NB4 (cell line): Measurements from ENCODE around the gene PALM.

Experiments used
- DNase-seq: peaks from one replicate; pipeline ENCODE4 v3.0.0; 2010; ENCODE audit warnings: low read depth
- H3K4me3 ChIP-seq: one replicate; pipeline ENCODE4 v1.5.1; 2011; ENCODE audit warnings: mild to moderate bottlenecking, low read depth, low read length, moderate library complexity
- CTCF ChIP-seq: IDR thresholded peaks from one replicate; pipeline ENCODE4 v1.5.1; 2012; ENCODE audit warnings: low read depth, low read length
- MAX ChIP-seq: IDR thresholded peaks from 2 replicates; pipeline ENCODE4 v1.6.1; 2011; ENCODE audit warnings: low read depth, low read length
- MYC ChIP-seq: IDR thresholded peaks from 2 replicates; pipeline ENCODE4 v1.6.1; 2011; ENCODE audit warnings: low read depth, low read length
- POLR2A ChIP-seq: IDR thresholded peaks from 2 replicates; pipeline ENCODE4 v1.6.1; 2011; ENCODE audit warnings: mild to moderate bottlenecking; ENCODE audit not compliant: insufficient read length; ENCODE audit errors: extremely low read depth

Gene PALM

GRCh38 chr19:715347-715746, 6.6 kb downstream of the PALM start:
- TF ChIP-seq MAX (no peak), POLR2A (no peak), MYC (no peak), CTCF (no peak)
- H3K4me3 ChIP-seq, result no peak overlapping the region
- DNase-seq, result no peak

GRCh38 chr19:718251-718951, 9.7 kb downstream of the PALM start:
- no peak overlapping the region for H3K4me3 ChIP-seq
- no peak for DNase-seq
- TF ChIP-seq POLR2A, result no peak
- no peak for TF ChIP-seq MYC
- TF ChIP-seq MAX, result no peak
- TF ChIP-seq CTCF, result no peak

GRCh38 chr19:718991-719512, 10.3 kb downstream of the PALM start:
- TF ChIP-seq MAX (no peak), MYC (no peak), CTCF (no peak), POLR2A (no peak)
- DNase-seq, result peak; percentile 45
- H3K4me3 ChIP-seq, result no peak overlapping the region

GRCh38 chr19:719636-720344, 11.1 kb downstream of the PALM start:
- TF ChIP-seq CTCF (no peak), POLR2A (no peak), MAX (no peak), MYC (no peak)
- DNase-seq, result no peak
- H3K4me3 ChIP-seq, result no peak overlapping the region

GRCh38 chr19:720345-721160, 11.8 kb downstream of the PALM start:
- H3K4me3 ChIP-seq, result no peak overlapping the region
- no peak for DNase-seq
- no peak for TF ChIP-seq POLR2A
- no peak for TF ChIP-seq CTCF
- TF ChIP-seq MAX, result no peak
- TF ChIP-seq MYC, result no peak
